Neutrophil (primary cell): Measurements from ENCODE around the gene DLX2.
"Not testable (repeated sequence)": the region's sequence is repeated elsewhere in the genome, so short reads cannot be mapped to it uniquely, and the experiment has no call there.

Experiments
- H3K27ac ChIP-seq: fragments of 200-600 bp; sonication (generic); 2 replicates; pipeline ENCODE4 v1.5.1; 2016; ENCODE audit warnings: mild to moderate bottlenecking, moderate library complexity
- H3K27me3 ChIP-seq: fragments of 200-600 bp; sonication (generic); 2 replicates; pipeline ENCODE4 v1.6.0; 2016; ENCODE audit warnings: mild to moderate bottlenecking
- H3K36me3 ChIP-seq: fragments of 200-600 bp; sonication (generic); 2 replicates; pipeline ENCODE4 v1.5.1; 2017
- H3K4me1 ChIP-seq, 2 experiments: fragments of 200-600 bp in 1 of 2; sonication (generic) in 1 of 2; 1 replicate in 1 of 2; 2 replicates in 1 of 2; pipeline versions ENCODE4 v1.5.1 to v1.6.1; 2013 to 2016; ENCODE audit warnings: low read depth in 1 of 2, low read length in 1 of 2, mild to moderate bottlenecking in 1 of 2, moderate library complexity in 1 of 2; ENCODE audit not compliant: control insufficient read depth in 1 of 2, insufficient read depth in 1 of 2
- H3K4me3 ChIP-seq, 2 experiments: fragments of 200-600 bp in 1 of 2; sonication (generic) in 1 of 2; 1 replicate in 1 of 2; 2 replicates in 1 of 2; pipeline ENCODE4 v1.5.1; 2013 to 2016; ENCODE audit warnings: low read depth in 1 of 2, low read length in 1 of 2, mild to moderate bottlenecking in 1 of 2, moderate library complexity in 1 of 2
- H3K9me3 ChIP-seq: fragments of 200-600 bp; sonication (generic); 2 replicates; pipeline ENCODE4 v1.5.1; 2016
- CTCF ChIP-seq: fragments of 200-600 bp; sonication (generic); IDR thresholded peaks from 2 replicates; pipeline ENCODE4 v1.5.1; 2016; ENCODE audit warnings: antibody characterized with exemption

DLX2 gene

GRCh38 chr2:172065111-172065510, 37.6 kb downstream of the DLX2 start:
- Histone ChIP-seq H3K4me1 (no peaks in the 10 kb centered on the region), H3K9me3 (no peaks in the 10 kb centered on the region), H3K4me3 (no peak overlapping the region), H3K27ac (no peak overlapping the region), H3K27me3 (no peaks in the 10 kb centered on the region), H3K36me3 (no peaks in the 10 kb centered on the region)
- no peak for TF ChIP-seq CTCF

DNA sequence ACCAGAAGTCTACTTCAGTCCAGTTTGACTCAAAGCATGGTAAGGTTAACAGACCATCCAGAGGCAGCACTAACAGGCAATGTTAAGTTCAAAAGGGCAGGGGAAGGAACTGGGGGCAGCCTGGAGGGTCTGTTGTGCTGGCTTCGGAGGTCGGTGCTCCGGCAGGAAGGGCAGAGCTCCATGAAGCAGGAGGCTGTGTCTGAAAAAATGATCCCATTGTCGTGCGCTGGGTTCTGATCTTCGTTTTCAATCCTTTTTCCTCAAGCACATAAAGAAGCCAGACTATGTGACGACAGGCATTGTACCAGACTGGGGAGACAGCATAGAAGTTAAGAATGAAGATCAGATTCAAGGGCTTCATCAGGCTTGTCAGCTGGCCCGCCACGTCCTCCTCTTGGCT, 39.3 kb downstream of the DLX2 start:
- TF ChIP-seq CTCF, result no peak
- no peak overlapping the region for H3K27ac ChIP-seq
- H3K9me3 ChIP-seq, result no peaks in the 10 kb centered on the region
- no peaks in the 10 kb centered on the region for H3K36me3 ChIP-seq
- no peak overlapping the region for H3K4me3 ChIP-seq
- H3K4me1 ChIP-seq, result no peaks in the 10 kb centered on the region
- no peaks in the 10 kb centered on the region for H3K27me3 ChIP-seq

DNA sequence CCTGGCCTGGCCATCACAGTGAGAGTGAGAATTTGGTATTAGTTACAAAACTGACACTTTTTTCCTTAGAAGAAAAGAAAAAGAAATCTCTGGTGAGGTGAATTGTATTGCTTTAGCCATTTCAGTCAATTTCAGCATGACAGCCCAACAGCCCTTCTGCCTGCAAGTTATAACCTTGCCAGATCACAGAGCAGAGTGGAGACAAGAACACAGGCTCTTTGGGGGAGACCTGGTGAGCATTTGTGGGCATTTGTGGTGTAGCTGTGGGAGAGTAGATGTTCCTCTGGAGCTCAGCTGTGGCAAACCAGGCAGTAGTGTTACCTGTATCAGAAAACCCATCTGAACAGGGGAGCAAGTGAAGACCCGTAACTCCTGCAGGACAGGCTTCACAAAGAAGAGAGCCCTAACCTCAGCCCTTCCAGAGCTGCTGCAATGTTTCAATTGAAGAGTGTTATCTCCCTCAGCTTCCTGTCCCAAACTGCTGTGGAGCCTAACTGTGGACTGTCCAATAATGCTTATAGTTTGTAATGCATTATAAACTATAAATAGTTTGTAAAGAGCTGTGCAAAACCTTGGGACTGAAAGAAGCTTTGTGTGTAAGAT, 40.2 kb downstream of the DLX2 start:
- Histone ChIP-seq H3K27ac (no peak overlapping the region), H3K9me3 (no peaks in the 10 kb centered on the region), H3K27me3 (no peaks in the 10 kb centered on the region), H3K4me3 (no peak overlapping the region), H3K36me3 (no peaks in the 10 kb centered on the region), H3K4me1 (no peaks in the 10 kb centered on the region)
- TF ChIP-seq CTCF, result no peak

GRCh38 chr2:172060118-172060517, 42.6 kb downstream of the DLX2 start:
- not testable (repeated sequence) for H3K4me1 ChIP-seq, H3K9me3 ChIP-seq, H3K36me3 ChIP-seq, H3K27me3 ChIP-seq, H3K27ac ChIP-seq, H3K4me3 ChIP-seq

- Histone ChIP-seq H3K36me3 (no peaks in the 10 kb centered on the region), H3K4me3 (no peak overlapping the region), H3K27me3 (no peaks in the 10 kb centered on the region), H3K27ac (no peak overlapping the region), H3K9me3 (no peaks in the 10 kb centered on the region), H3K4me1 (no peaks in the 10 kb centered on the region)
- TF ChIP-seq CTCF, result no peak
These were observed 44.0 kb downstream of the DLX2 start for GRCh38 chr2:172058660-172059059.

GRCh38 chr2:172056293-172056692, 46.4 kb downstream of the DLX2 start:
- no peaks in the 10 kb centered on the region for H3K36me3 ChIP-seq
- H3K27me3 ChIP-seq, result no peaks in the 10 kb centered on the region
- H3K4me3 ChIP-seq, result no peak overlapping the region
- no peak overlapping the region for H3K27ac ChIP-seq
- no peak for TF ChIP-seq CTCF
- no peaks in the 10 kb centered on the region for H3K9me3 ChIP-seq
- no peaks in the 10 kb centered on the region for H3K4me1 ChIP-seq
